ENCODE results near the gene TNNT2.

TNNT2 gene

DNA sequence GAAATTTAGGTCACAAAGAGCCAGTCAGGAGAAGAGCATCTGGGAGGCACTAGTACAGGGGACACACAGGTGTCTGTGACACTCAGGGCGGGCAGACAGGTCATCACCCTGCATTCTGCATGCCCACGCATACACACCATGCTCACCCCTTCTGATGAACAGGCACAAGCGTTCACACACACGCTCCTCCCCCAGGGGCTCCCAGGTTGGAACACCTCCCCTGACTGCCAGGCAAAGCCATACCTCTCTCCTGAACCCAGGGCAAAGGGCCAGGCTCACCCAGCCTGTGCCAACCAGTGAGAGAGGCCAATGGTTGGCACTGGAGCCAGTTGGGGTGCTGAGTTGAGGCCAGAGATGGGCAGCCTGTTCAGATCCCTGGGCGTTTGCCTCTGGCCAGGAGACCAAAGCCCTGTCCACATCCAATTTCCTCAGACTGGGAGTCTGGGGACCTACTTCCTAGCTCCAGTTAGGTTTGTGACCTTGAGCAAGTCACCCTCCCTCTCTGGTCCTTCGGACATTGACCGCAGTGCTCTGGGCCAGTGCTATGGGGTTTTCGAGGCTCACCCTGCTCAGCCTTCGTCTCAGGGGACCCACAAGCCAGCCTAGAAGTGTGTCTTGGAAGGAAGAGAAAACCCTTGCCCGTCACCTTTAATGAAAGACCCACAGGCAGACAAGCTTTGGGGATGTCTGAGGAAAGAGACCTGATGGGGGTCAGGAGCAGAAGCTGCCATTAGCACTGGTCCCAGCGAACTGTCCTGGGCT is 27.4 kb upstream of the TNNT2 start:
- H3K36me3 ChIP-seq (replicated peaks; ENCODE audit: insufficient read depth, low read length), result no peaks in the 10 kb centered on the region
- no peaks in the 10 kb centered on the region for H3K9me2 ChIP-seq (replicated peaks; ENCODE audit: insufficient read depth, low read length)
- no peak overlapping the region for H3K4me3 ChIP-seq (ENCODE audit: low read length)
- no peak overlapping the region for H2AFZ ChIP-seq (ENCODE audit: low read length)
- H3F3A ChIP-seq (ENCODE audit: insufficient read depth, low read length), result no peaks in the 10 kb centered on the region
- H3K27ac ChIP-seq (ENCODE audit: low read length), result no peak overlapping the region
- no peak for DNase-seq
- TF ChIP-seq EZH2phosphoT487 (IDR thresholded peaks at IDR 0.05; ENCODE audit: low read length) (no peak), CTCF (IDR thresholded peaks at IDR 0.05; ENCODE audit: low read length) (no peak), EZH2 (optimal IDR thresholded peaks at IDR 0.05; ENCODE audit: low read depth, low read length) (no peak)
- H3K9me3 ChIP-seq (replicated peaks; ENCODE audit: insufficient read depth, low read length), result no peaks in the 10 kb centered on the region
- no peak overlapping the region for H3K4me2 ChIP-seq (ENCODE audit: low read depth, low read length)
- no peaks in the 10 kb centered on the region for H4K20me1 ChIP-seq (ENCODE audit: insufficient read depth, low read length)
- H3K9ac ChIP-seq (ENCODE audit: low read length), result no peak overlapping the region
- no peaks in the 10 kb centered on the region for H3K4me1 ChIP-seq (ENCODE audit: low read length)
- no peaks in the 10 kb centered on the region for H3K79me2 ChIP-seq (ENCODE audit: low read length)
- peaks cover 62% of the 10 kb centered on the region for H3K27me3 ChIP-seq (replicated peaks; ENCODE audit: insufficient read depth, low read length)

DNA sequence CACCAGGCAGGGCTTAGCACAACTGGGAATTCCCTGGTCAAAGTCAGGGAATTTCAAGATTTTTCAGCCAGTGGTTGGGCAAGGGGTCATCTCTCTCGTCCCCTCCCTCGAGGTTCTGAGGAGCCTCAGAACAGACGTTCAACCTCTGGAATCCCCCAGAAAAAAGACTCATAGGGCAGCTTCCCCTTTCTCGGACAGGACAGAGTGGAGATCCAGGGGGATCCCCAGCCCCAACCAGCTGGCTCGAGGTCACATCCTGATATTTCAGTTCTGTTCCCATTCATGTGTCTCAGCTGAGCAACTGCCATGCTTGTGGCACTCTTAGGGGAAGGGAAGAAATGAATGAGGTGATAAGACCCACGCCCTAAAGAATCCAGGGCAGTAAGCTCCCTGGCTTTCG is 26.6 kb upstream of the TNNT2 start:
- H4K20me1 ChIP-seq (ENCODE audit: insufficient read depth, low read length), result no peaks in the 10 kb centered on the region
- DNase-seq, result no peak
- H3K27ac ChIP-seq (ENCODE audit: low read length), result no peak overlapping the region
- no peaks in the 10 kb centered on the region for H3K4me1 ChIP-seq (ENCODE audit: low read length)
- no peaks in the 10 kb centered on the region for H3K36me3 ChIP-seq (replicated peaks; ENCODE audit: insufficient read depth, low read length)
- no peaks in the 10 kb centered on the region for H3K79me2 ChIP-seq (ENCODE audit: low read length)
- H3K4me3 ChIP-seq (ENCODE audit: low read length), result no peak overlapping the region
- H3K9me2 ChIP-seq (replicated peaks; ENCODE audit: insufficient read depth, low read length), result no peaks in the 10 kb centered on the region
- H3K4me2 ChIP-seq (ENCODE audit: low read depth, low read length), result no peak overlapping the region
- no peaks in the 10 kb centered on the region for H3K9me3 ChIP-seq (replicated peaks; ENCODE audit: insufficient read depth, low read length)
- no peak overlapping the region for H3K9ac ChIP-seq (ENCODE audit: low read length)
- H2AFZ ChIP-seq (ENCODE audit: low read length), result no peak overlapping the region
- peaks cover 62% of the 10 kb centered on the region for H3K27me3 ChIP-seq (replicated peaks; ENCODE audit: insufficient read depth, low read length)
- no peak for TF ChIP-seq CTCF (IDR thresholded peaks at IDR 0.05; ENCODE audit: low read length)
- no peak for TF ChIP-seq EZH2phosphoT487 (IDR thresholded peaks at IDR 0.05; ENCODE audit: low read length)
- no peak for TF ChIP-seq EZH2 (optimal IDR thresholded peaks at IDR 0.05; ENCODE audit: low read depth, low read length)
- H3F3A ChIP-seq (ENCODE audit: insufficient read depth, low read length), result no peaks in the 10 kb centered on the region

GRCh38 chr1:201403359-201403758 is 25.9 kb upstream of the TNNT2 start:
- no peak for TF ChIP-seq EZH2 (optimal IDR thresholded peaks at IDR 0.05; ENCODE audit: low read depth, low read length)
- TF ChIP-seq EZH2phosphoT487 (IDR thresholded peaks at IDR 0.05; ENCODE audit: low read length), result no peak
- TF ChIP-seq CTCF (IDR thresholded peaks at IDR 0.05; ENCODE audit: low read length), result no peak
- H3K4me1 ChIP-seq (ENCODE audit: low read length), result no peaks in the 10 kb centered on the region
- H3K9me2 ChIP-seq (replicated peaks; ENCODE audit: insufficient read depth, low read length), result no peaks in the 10 kb centered on the region
- H4K20me1 ChIP-seq (ENCODE audit: insufficient read depth, low read length), result no peaks in the 10 kb centered on the region
- no peak overlapping the region for H3K4me3 ChIP-seq (ENCODE audit: low read length)
- H3K9ac ChIP-seq (ENCODE audit: low read length), result no peak overlapping the region
- H3K27ac ChIP-seq (ENCODE audit: low read length), result no peak overlapping the region
- H3K79me2 ChIP-seq (ENCODE audit: low read length), result no peaks in the 10 kb centered on the region
- H2AFZ ChIP-seq (ENCODE audit: low read length), result no peak overlapping the region
- H3F3A ChIP-seq (ENCODE audit: insufficient read depth, low read length), result no peaks in the 10 kb centered on the region
- H3K9me3 ChIP-seq (replicated peaks; ENCODE audit: insufficient read depth, low read length), result no peaks in the 10 kb centered on the region
- H3K36me3 ChIP-seq (replicated peaks; ENCODE audit: insufficient read depth, low read length), result no peaks in the 10 kb centered on the region
- H3K27me3 ChIP-seq (replicated peaks; ENCODE audit: insufficient read depth, low read length), result peaks cover 63% of the 10 kb centered on the region
- no peak overlapping the region for H3K4me2 ChIP-seq (ENCODE audit: low read depth, low read length)
- no peak for DNase-seq
